SU-DHL-6 (cell line): ENCODE data around the gene HIVEP3.

Source experiments
- H2AFZ ChIP-seq: fragments of 200-600 bp; sonication (generic); 2 replicates; pipeline ENCODE4 v1.6.1; 2014; ENCODE audit warnings: low read depth, mild to moderate bottlenecking, moderate library complexity, mixed read lengths, antibody characterized with exemption, low read length; ENCODE audit not compliant: severe bottlenecking
- H3F3A ChIP-seq: fragments of 200-600 bp; shearing (Covaris generic); 2 replicates; pipeline ENCODE4 v1.6.0; 2016; ENCODE audit warnings: antibody characterized with exemption, mild to moderate bottlenecking; ENCODE audit not compliant: insufficient read depth
- H3K27ac ChIP-seq: fragments of 200-600 bp; sonication (generic); 2 replicates; pipeline ENCODE4 v1.5.1; 2016; ENCODE audit warnings: low read depth, mild to moderate bottlenecking, low read length, moderate library complexity, mixed read lengths
- H3K27me3 ChIP-seq: fragments of 200-600 bp; sonication (generic), shearing (Covaris generic); 2 replicates; pipeline ENCODE4 v1.6.0; 2014; ENCODE audit warnings: mild to moderate bottlenecking, low read length
- H3K36me3 ChIP-seq: fragments of 200-600 bp; sonication (generic); 2 replicates; pipeline ENCODE4 v1.6.1; 2014; ENCODE audit warnings: mild to moderate bottlenecking, low read length, mixed read lengths
- H3K4me2 ChIP-seq: fragments of 300-600, 200-600 bp; shearing (Covaris generic), sonication (generic); 2 replicates; pipeline ENCODE4 v1.6.0; 2014; ENCODE audit warnings: low read length, low read depth, mild to moderate bottlenecking; ENCODE audit not compliant: poor library complexity, severe bottlenecking
- H3K4me3 ChIP-seq: fragments of 200-600 bp; sonication (generic); 2 replicates; pipeline ENCODE4 v1.5.1; 2014; ENCODE audit warnings: antibody characterized with exemption, low read length, mild to moderate bottlenecking, mixed read lengths; ENCODE audit not compliant: insufficient read depth, poor library complexity, severe bottlenecking
- H3K79me2 ChIP-seq: fragments of 200-600 bp; sonication (generic); 2 replicates; pipeline ENCODE4 v1.6.1; 2014; ENCODE audit warnings: mild to moderate bottlenecking, low read length, moderate library complexity; ENCODE audit not compliant: insufficient read depth
- H3K9ac ChIP-seq: fragments of 200-600 bp; sonication (generic); 2 replicates; pipeline ENCODE4 v1.7.0; 2014; ENCODE audit warnings: mild to moderate bottlenecking, low read length
- H3K9me2 ChIP-seq: fragments of 200-600 bp; sonication (generic); replicated peaks from 2 replicates; pipeline ENCODE4 v1.6.1; 2014; ENCODE audit warnings: low read length; ENCODE audit not compliant: insufficient read depth
- H3K9me3 ChIP-seq: fragments of 200-600 bp; sonication (generic); 2 replicates; pipeline ENCODE4 v1.6.1; 2014; ENCODE audit warnings: low read length, mixed read lengths; ENCODE audit not compliant: insufficient read depth
- H4K20me1 ChIP-seq: fragments of 200-600 bp; sonication (generic); 2 replicates; pipeline ENCODE4 v1.6.1; 2014; ENCODE audit warnings: low read depth, mild to moderate bottlenecking, antibody characterized with exemption, low read length, moderate library complexity, mixed read lengths
- EZH2phosphoT487 ChIP-seq: fragments of 200-600 bp; sonication (generic), shearing (Covaris generic); conservative IDR thresholded peaks from 2 replicates; pipeline ENCODE4 v1.6.1; 2018; ENCODE audit warnings: mild to moderate bottlenecking, antibody characterized with exemption, low read length, moderate library complexity, mixed read lengths
- TF ChIP-seq, protein P1 (sequence below): fragments of 200-600 bp; sonication (generic); IDR thresholded peaks from one replicate; pipeline ENCODE4 v1.5.1; 2017; ENCODE audit warnings: antibody characterized with exemption, mild to moderate bottlenecking, low read length, moderate library complexity; ENCODE audit not compliant: insufficient read depth, poor library complexity, severe bottlenecking

The HIVEP3 gene

GRCh38 chr1:41488040-41488951 is 430.4 kb downstream of the HIVEP3 start:
- Histone ChIP-seq H3K27ac (no peak overlapping the region), H3K27me3 (no peaks in the 10 kb centered on the region), H3K9me2 (no peaks in the 10 kb centered on the region), H3K36me3 (no peaks in the 10 kb centered on the region), H3K4me3 (no peak overlapping the region), H3K9me3 (no peaks in the 10 kb centered on the region), H3F3A (no peaks in the 10 kb centered on the region), H3K79me2 (no peaks in the 10 kb centered on the region), H3K4me2 (no peak overlapping the region), H4K20me1 (no peaks in the 10 kb centered on the region), H2AFZ (no peak overlapping the region), H3K9ac (no peak overlapping the region)
- TF ChIP-seq, protein P1, sequence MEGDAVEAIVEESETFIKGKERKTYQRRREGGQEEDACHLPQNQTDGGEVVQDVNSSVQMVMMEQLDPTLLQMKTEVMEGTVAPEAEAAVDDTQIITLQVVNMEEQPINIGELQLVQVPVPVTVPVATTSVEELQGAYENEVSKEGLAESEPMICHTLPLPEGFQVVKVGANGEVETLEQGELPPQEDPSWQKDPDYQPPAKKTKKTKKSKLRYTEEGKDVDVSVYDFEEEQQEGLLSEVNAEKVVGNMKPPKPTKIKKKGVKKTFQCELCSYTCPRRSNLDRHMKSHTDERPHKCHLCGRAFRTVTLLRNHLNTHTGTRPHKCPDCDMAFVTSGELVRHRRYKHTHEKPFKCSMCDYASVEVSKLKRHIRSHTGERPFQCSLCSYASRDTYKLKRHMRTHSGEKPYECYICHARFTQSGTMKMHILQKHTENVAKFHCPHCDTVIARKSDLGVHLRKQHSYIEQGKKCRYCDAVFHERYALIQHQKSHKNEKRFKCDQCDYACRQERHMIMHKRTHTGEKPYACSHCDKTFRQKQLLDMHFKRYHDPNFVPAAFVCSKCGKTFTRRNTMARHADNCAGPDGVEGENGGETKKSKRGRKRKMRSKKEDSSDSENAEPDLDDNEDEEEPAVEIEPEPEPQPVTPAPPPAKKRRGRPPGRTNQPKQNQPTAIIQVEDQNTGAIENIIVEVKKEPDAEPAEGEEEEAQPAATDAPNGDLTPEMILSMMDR, result no peak

DNA sequence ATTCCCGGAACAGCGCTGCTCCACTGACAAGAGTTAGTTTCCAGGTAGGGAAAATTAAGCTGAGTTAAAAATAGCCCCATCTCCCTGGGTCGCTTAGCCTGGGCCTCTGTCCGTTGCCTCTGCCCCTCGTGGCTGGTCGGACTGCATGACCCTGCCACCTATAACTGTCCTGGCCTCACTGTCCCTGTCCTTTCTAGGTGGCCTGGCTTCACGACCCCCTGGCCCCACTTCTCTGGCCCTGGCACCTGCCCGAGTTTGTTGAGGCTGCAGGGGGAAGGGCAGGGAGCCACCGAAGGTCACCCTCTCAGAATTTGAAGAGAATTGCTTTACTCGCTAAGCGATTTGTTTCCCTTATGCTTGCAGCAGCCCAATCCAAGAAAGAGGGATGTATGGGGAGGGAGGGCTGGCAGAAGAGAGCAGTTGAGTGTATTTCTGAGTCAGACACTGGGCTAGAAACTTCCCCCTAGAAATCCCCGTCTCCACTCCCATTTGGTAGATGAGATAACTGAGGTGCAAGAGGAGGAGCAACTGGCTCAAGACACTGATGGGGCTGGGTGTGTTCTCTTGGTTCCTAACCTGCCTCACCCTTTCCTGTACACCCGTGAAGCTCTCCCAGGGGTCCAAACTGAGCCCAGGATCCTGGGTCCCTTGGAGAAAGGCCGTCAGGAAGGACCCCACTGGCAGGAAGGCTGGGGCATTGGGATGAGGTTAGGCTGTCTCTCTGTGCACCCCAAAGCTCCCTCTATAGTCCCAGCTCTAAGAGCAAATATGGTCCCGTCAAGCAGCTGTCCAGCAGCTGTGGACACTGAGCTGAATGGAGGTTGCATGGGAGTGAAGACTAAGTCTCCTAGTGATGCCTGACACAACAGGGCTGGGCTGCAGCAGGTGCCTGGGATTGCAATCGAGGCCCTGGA is 431.3 kb downstream of the HIVEP3 start:
- Histone ChIP-seq H3K9ac (no peak overlapping the region), H3K36me3 (no peaks in the 10 kb centered on the region)

DNA sequence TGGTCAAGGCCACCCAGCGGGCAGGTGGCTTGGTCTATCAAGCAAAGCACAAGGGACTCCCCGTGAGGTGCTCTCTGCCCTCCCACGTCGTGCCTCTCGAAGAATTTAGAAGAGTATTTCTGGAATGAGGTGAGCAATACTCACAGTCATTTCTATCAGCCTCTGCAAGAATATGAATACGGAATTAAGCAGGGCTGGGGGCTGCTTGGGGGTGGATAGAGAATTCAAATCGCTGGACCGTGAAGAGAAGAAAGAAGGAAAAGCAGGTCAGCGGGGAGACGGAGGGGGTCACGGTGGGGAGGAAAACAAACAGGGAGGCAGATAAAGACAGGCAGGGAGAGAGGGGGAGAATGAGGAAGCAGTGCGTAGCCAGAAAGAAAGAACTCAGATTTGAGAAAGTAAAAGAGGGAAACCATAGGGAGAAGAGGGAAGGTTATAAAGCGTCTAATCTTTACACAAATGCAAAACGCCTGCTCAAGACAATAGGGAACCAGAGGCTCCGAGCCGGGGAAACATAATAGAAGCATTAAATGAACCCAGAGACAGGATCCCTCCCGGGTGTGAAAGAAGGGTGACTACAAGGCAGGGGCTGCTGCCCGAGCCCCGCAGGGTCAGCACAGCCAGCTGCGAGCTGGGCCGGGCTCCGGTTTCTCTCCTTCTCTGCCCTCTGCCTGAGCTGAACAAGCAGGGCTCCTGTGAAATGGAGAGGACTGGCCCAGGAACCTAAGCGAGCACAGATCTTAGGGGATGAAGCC is 432.2 kb downstream of the HIVEP3 start:
- Histone ChIP-seq H3K79me2 (no peaks in the 10 kb centered on the region), H3K27me3 (no peaks in the 10 kb centered on the region), H3K4me3 (no peak overlapping the region), H3K27ac (no peak overlapping the region), H3F3A (no peaks in the 10 kb centered on the region), H2AFZ (no peak overlapping the region), H3K9me3 (no peaks in the 10 kb centered on the region), H3K9me2 (no peaks in the 10 kb centered on the region), H4K20me1 (no peaks in the 10 kb centered on the region), H3K9ac (no peak overlapping the region), H3K36me3 (no peaks in the 10 kb centered on the region), H3K4me2 (no peak overlapping the region)
- TF ChIP-seq, protein P1, result no peak
- TF ChIP-seq EZH2phosphoT487, result no peak

More for the DNA sequence above, 431.3 kb downstream of the HIVEP3 start:
- H3F3A ChIP-seq, result no peaks in the 10 kb centered on the region
- no peaks in the 10 kb centered on the region for H3K79me2 ChIP-seq
- H3K4me3 ChIP-seq, result no peak overlapping the region
- no peaks in the 10 kb centered on the region for H3K9me3 ChIP-seq
- H4K20me1 ChIP-seq, result no peaks in the 10 kb centered on the region
- no peak overlapping the region for H3K27ac ChIP-seq
- no peak overlapping the region for H2AFZ ChIP-seq
- TF ChIP-seq EZH2phosphoT487, result no peak
- TF ChIP-seq, protein P1, result no peak
- H3K9me2 ChIP-seq, result no peaks in the 10 kb centered on the region
- no peak overlapping the region for H3K4me2 ChIP-seq
- no peaks in the 10 kb centered on the region for H3K27me3 ChIP-seq
